A549 (cell line): ENCODE data around the gene RAB3GAP1. TPM values are rescaled to one million over a fixed set of nuclear protein-coding genes. Genes with fewer than 3 reads are reported as not detected.

Experiments
- ATAC-seq, 2 experiments: fragments of 200-7000 bp in 1 of 2; fragments of >200 bp in 1 of 2; cut with Nextera tagmentation in 1 of 2; cut with Tn5 transposase in 1 of 2; 3 replicates each; pipeline versions ENCODE4 v1.8.0 to v1.9.1; 2018 to 2020; ENCODE audit warnings: mild to moderate bottlenecking in 1 of 2, moderate library complexity in 1 of 2
- CTCF ChIA-PET: fragments of 300-600 bp; sonication (Branson Sonifier 250); formaldehyde crosslinking; extraction: SDS; loops from one replicate; lab custom pipeline; 2021; ENCODE audit warnings: antibody characterized with exemption, inconsistent platforms; lab: Yijun Ruan, JAX
- POLR2A ChIA-PET: fragments of 350-600 bp; formaldehyde crosslinking; extraction: SDS; loops from one replicate; lab custom pipeline; 2021; ENCODE audit warnings: antibody characterized with exemption, inconsistent platforms; lab: Yijun Ruan, JAX
- DNase-seq, 2 experiments: peaks; one replicate each; pipeline versions ENCODE4 v3.0.0 to v3.0.0-alpha.2; 2011 to 2016; ENCODE audit warnings: low read depth in 1 of 2, low spot score in 1 of 2
- FAIRE-seq: peaks from 2 replicates; lab custom pipeline; 2011; peaks lifted over from hg19 to GRCh38; lab: Jason Lieb, UNC
- H3K27ac ChIP-seq, 2 experiments: fragments of >200 bp; sonication (Bioruptor Twin); formaldehyde crosslinking; 3 replicates each; pipeline ENCODE4 v1.5.1; 2016 to 2017
- H3K4me1 ChIP-seq: fragments of >200 bp; sonication (Bioruptor Twin); formaldehyde crosslinking; 3 replicates; pipeline ENCODE4 v1.6.1; 2016
- H3K4me2 ChIP-seq: fragments of >200 bp; sonication (Bioruptor Twin); formaldehyde crosslinking; 3 replicates; pipeline ENCODE4 v1.6.1; 2016
- H3K4me3 ChIP-seq: fragments of >200 bp; sonication (Bioruptor Twin); formaldehyde crosslinking; 3 replicates; pipeline ENCODE4 v1.5.1; 2016
- H3K9me3 ChIP-seq: fragments of >200 bp; sonication (Bioruptor Twin); formaldehyde crosslinking; 3 replicates; pipeline ENCODE4 v1.6.1; 2016
- BCL3 ChIP-seq: fragments of >200 bp; sonication (Bioruptor Twin); formaldehyde crosslinking; IDR thresholded peaks from 3 replicates; pipeline ENCODE4 v1.6.1; 2016
- BHLHE40 ChIP-seq: IDR thresholded peaks from 2 replicates; pipeline ENCODE4 v1.6.1; 2012; ENCODE audit warnings: low read depth, low read length, inconsistent platforms
- CBX8 ChIP-seq: fragments of 200-600 bp; sonication (generic); IDR thresholded peaks from 2 replicates; pipeline ENCODE4 v1.6.1; 2016
- CEBPB ChIP-seq, 2 experiments: fragments of >200 bp in 1 of 2; sonication (Bioruptor Twin) in 1 of 2; formaldehyde crosslinking in 1 of 2; IDR thresholded peaks; 2 replicates each; pipeline ENCODE4 v1.6.1; 2012 to 2016
- EHF ChIP-seq: fragments of 250-450 bp; sonication (Bioruptor Pico); IDR thresholded peaks from 2 replicates; pipeline ENCODE4 v1.5.0; 2020; ENCODE audit warnings: mild to moderate bottlenecking
- EHMT2 ChIP-seq: fragments of 200-600 bp; sonication (generic); IDR thresholded peaks from 2 replicates; pipeline ENCODE4 v1.6.1; 2016; ENCODE audit warnings: antibody characterized with exemption, low read depth, mild to moderate bottlenecking, moderate library complexity
- EP300 ChIP-seq, 2 experiments: fragments of >200 bp; sonication (Bioruptor Twin); formaldehyde crosslinking; IDR thresholded peaks; 2 replicates in 1 of 2; 3 replicates in 1 of 2; pipeline ENCODE4 v1.6.1; 2016 to 2017
- ESRRA ChIP-seq: fragments of 150-350 bp; IDR thresholded peaks from 2 replicates; pipeline ENCODE4 v1.6.1; 2014; ENCODE audit warnings: mild to moderate bottlenecking, low read length, borderline replicate concordance
- FOSB ChIP-seq: fragments of 250-450 bp; sonication (Bioruptor Pico); IDR thresholded peaks from 2 replicates; pipeline ENCODE4 v1.5.0; 2020; ENCODE audit warnings: mild to moderate bottlenecking, moderate library complexity
- GATA3 ChIP-seq: IDR thresholded peaks from 2 replicates; pipeline ENCODE4 v1.6.1; 2012; ENCODE audit warnings: borderline replicate concordance
- HDAC2 ChIP-seq: fragments of 200-600 bp; sonication (generic); IDR thresholded peaks from 2 replicates; pipeline ENCODE4 v1.6.1; 2016
- HEYL ChIP-seq: fragments of 250-450 bp; sonication (Bioruptor Pico); IDR thresholded peaks from 2 replicates; pipeline ENCODE4 v1.8.0; 2021; ENCODE audit warnings: mild to moderate bottlenecking, moderate library complexity
- HMGXB4 ChIP-seq: fragments of 250-450 bp; sonication (Bioruptor Pico); IDR thresholded peaks from 2 replicates; pipeline ENCODE4 v1.5.0; 2021; ENCODE audit warnings: mild to moderate bottlenecking, moderate library complexity, borderline replicate concordance
- HOXA7 ChIP-seq: fragments of 250-450 bp; sonication (Bioruptor Pico); IDR thresholded peaks from 2 replicates; pipeline ENCODE4 v1.5.0; 2020; ENCODE audit warnings: mild to moderate bottlenecking, moderate library complexity
- JUN ChIP-seq, 2 experiments: fragments of >200 bp; sonication (Bioruptor Twin); formaldehyde crosslinking; IDR thresholded peaks; 2 replicates in 1 of 2; 3 replicates in 1 of 2; pipeline ENCODE4 v1.6.1; 2016 to 2017
- KDM1A ChIP-seq: fragments of 200-600 bp; sonication (generic); IDR thresholded peaks from 2 replicates; pipeline ENCODE4 v1.6.1; 2016; ENCODE audit warnings: low read depth, mild to moderate bottlenecking
- KDM5A ChIP-seq: fragments of 200-600 bp; sonication (generic); IDR thresholded peaks from 2 replicates; pipeline ENCODE4 v1.6.1; 2016; ENCODE audit warnings: antibody characterized with exemption, mild to moderate bottlenecking
- MAFK ChIP-seq: fragments of 450-650 bp; IDR thresholded peaks from 2 replicates; pipeline ENCODE4 v1.6.1; 2014; ENCODE audit not compliant: partially characterized antibody
- MAZ ChIP-seq: fragments of 150-350 bp; IDR thresholded peaks from 2 replicates; pipeline ENCODE4 v1.6.1; 2014; ENCODE audit warnings: antibody characterized with exemption, low read depth, low read length, borderline replicate concordance
- MYC ChIP-seq: IDR thresholded peaks from 2 replicates; pipeline ENCODE4 v1.6.1; 2012; ENCODE audit warnings: mild to moderate bottlenecking, inconsistent platforms, low read length, improper control_type of control experiment, borderline replicate concordance
- NPAS2 ChIP-seq: fragments of 250-450 bp; sonication (Bioruptor Pico); IDR thresholded peaks from 2 replicates; pipeline ENCODE4 v1.8.0; 2022; ENCODE audit warnings: mild to moderate bottlenecking, moderate library complexity, borderline replicate concordance
- PBX3 ChIP-seq: IDR thresholded peaks from 2 replicates; pipeline ENCODE4 v1.6.1; 2012
- PHF8 ChIP-seq: fragments of 200-600 bp; sonication (generic); IDR thresholded peaks from 2 replicates; pipeline ENCODE4 v1.6.1; 2016; ENCODE audit warnings: low read depth, mild to moderate bottlenecking, antibody characterized with exemption, moderate library complexity, borderline replicate concordance
- POLR2A ChIP-seq: IDR thresholded peaks from 2 replicates; pipeline ENCODE4 v1.6.1; 2012; ENCODE audit warnings: mild to moderate bottlenecking, low read length
- POLR2AphosphoS2 ChIP-seq: conservative IDR thresholded peaks from 2 replicates; pipeline ENCODE4 v1.6.1; 2012; ENCODE audit warnings: low read length, improper control_type of control experiment, inconsistent platforms
- RARB ChIP-seq: fragments of 250-450 bp; sonication (Bioruptor Pico); IDR thresholded peaks from 2 replicates; pipeline ENCODE4 v1.8.0; 2021; ENCODE audit warnings: mild to moderate bottlenecking, moderate library complexity
- RCOR1 ChIP-seq: fragments of 150-350 bp; IDR thresholded peaks from 2 replicates; pipeline ENCODE4 v1.6.1; 2014; ENCODE audit warnings: antibody characterized with exemption, low read length, low read depth
- RNF2 ChIP-seq: fragments of 200-600 bp; sonication (generic); IDR thresholded peaks from 2 replicates; pipeline ENCODE4 v1.6.1; 2016; ENCODE audit warnings: low read depth, mild to moderate bottlenecking, antibody characterized with exemption, moderate library complexity, borderline replicate concordance
- SMC3 ChIP-seq: fragments of >200 bp; sonication (Bioruptor Twin); formaldehyde crosslinking; IDR thresholded peaks from 3 replicates; pipeline ENCODE4 v1.6.1; 2018; ENCODE audit warnings: inconsistent platforms
- SREBF2 ChIP-seq: fragments of 450-650 bp; IDR thresholded peaks from 2 replicates; pipeline ENCODE4 v1.6.1; 2014; ENCODE audit warnings: mild to moderate bottlenecking, moderate library complexity
- TFCP2L1 ChIP-seq: fragments of 250-450 bp; sonication (Bioruptor Pico); IDR thresholded peaks from 2 replicates; pipeline ENCODE4 v1.5.0; 2021; ENCODE audit warnings: mild to moderate bottlenecking
- TP53 ChIP-seq: fragments of 250-450 bp; sonication (Bioruptor Pico); IDR thresholded peaks from 2 replicates; pipeline ENCODE4 v1.5.0; 2021; ENCODE audit warnings: mild to moderate bottlenecking, moderate library complexity
- ZC3H11A ChIP-seq: fragments of 450-650 bp; IDR thresholded peaks from 2 replicates; pipeline ENCODE4 v1.6.1; 2014; ENCODE audit warnings: antibody characterized with exemption, mild to moderate bottlenecking
- WGBS: methylation state at CpG from one replicate; pipeline ENCODE4 v1.1.6; 2017; ENCODE audit errors: missing lambda C conversion rate; 5-methylcytosine and 5-hydroxymethylcytosine counted together
- polyA minus RNA-seq: library from RNA; depleted of rRNA, polyadenylated mRNA; stranded (reverse); fragments of >200 nt; gene quantifications from 2 replicates; pipeline ENCODE4 v1.2.3, GENCODE V29; 2011; rRNA and poly(A)+ RNA removed
- polyA plus RNA-seq, 4 experiments: library from polyadenylated mRNA; depleted of rRNA in 3 of 4; stranded (reverse); fragments of >200 nt; fragmentation: RNase III in 1 of 4; extraction: RNeasy Plus Mini Kit Qiagen cat#74134 plus additional on column Dnase treatment in 1 of 4; gene quantifications; 2 replicates in 3 of 4; 3 replicates in 1 of 4; pipeline ENCODE4 v1.2.3, GENCODE V29; 2011 to 2017
- TF ChIP-seq, protein P1 (sequence below): fragments of 250-450 bp; sonication (Bioruptor Pico); IDR thresholded peaks from 2 replicates; pipeline ENCODE4 v1.5.0; 2020; ENCODE audit warnings: low read depth, mild to moderate bottlenecking, moderate library complexity
- TF ChIP-seq, protein P2 (sequence below): IDR thresholded peaks from 2 replicates; pipeline ENCODE4 v1.6.1; 2012; ENCODE audit warnings: low read depth, borderline replicate concordance
- TF ChIP-seq, protein P3 (sequence below): IDR thresholded peaks from 2 replicates; pipeline ENCODE4 v1.6.1; 2012

Gene RAB3GAP1
- polyA plus RNA-seq (2011; rRNA removed) (40.8 and 44.6 TPM in 2 replicates), polyA plus RNA-seq (2017; fragmentation: RNase III; extraction: RNeasy Plus Mini Kit Qiagen cat#74134 plus additional on column Dnase treatment) (29.7 to 31.3 TPM (median 30.1 TPM) in 3 replicates), polyA minus RNA-seq (24.5 and 30.8 TPM in 2 replicates)
- polyA plus RNA-seq (2012; cell fraction: cytosol; rRNA removed), result 9.0 and 9.5 TPM in 2 replicates
- polyA plus RNA-seq (2012; cell fraction: nucleus; rRNA removed), result 12.2 and 25.3 TPM in 2 replicates

DNA sequence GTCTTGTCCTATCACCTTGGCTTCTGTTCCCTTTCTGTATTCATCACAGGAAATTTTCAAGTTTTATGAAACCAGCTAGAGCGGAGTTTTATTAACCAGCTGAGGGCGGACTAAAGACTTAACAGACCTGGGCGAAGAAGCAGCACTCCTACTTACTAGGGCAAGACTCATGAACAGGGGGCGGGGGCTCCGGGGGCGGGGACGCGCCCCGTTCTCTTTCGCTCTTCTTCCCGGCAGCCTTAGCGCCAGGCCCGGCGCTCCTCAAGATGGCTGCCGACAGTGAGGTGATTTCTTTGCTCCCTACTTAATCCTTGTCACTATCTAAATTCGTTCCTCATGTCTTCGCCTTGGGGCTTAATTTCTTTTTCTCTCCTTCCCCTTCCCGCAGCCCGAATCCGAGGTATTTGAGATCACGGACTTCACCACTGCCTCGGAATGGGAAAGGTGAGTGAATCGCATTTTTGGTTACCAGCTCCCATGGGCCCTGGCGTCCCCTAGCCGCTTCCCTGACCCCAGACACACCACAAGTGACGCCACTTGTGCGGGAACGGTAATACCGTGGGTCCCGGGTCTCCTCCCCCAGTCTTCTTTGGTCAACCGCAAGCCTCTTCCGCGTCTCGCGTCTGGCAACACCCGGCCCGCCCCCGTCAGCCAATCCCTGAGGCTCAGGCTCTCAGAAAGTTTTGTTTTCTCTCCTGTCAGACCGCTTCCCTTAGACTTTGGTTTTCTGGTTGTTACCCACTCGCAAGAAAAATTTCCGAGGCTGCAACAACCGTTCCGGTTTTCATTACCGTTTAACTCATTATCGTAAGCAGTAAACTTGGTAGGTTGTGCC lies at the start of gene RAB3GAP1:
Gene RAB3GAP1 (plus strand): TSS at position 251 of the 835 bp plus-strand sequence. CDS start 16 bp downstream, at position 267.
- Histone ChIP-seq H3K4me3 (peak within 1 kb of the TSS; percentile 86), H3K4me1 (peaks cover 36% of the 10 kb centered on the region), H3K27ac (peak within 1 kb of the TSS; percentile 96), H3K4me2 (peak within 1 kb of the TSS; percentile 89), H3K9me3 (no peaks in the 10 kb centered on the region)
- ChIA-PET POLR2A (interaction anchor here (0.6 kb wide), 2 partner anchors 745 to 1853 kb away, joined by 4 to 5 read pairs; no protein-coding TSS in a partner anchor), CTCF (interaction anchor here (1.1 to 1.3 kb wide), 2 partner anchors 13 to 21 kb away, joined by 4 read pairs; no protein-coding TSS in a partner anchor)
- ATAC-seq (peak; percentile 97 to 98), FAIRE-seq (no peak), DNase-seq (peak; percentile 81 to 84)
- 1% methylated on average over 45 of the region's 45 CpGs for WGBS
- TF ChIP-seq CBX8 (no peak), SMC3 (no peak), HDAC2 (no peak), CEBPB (IDR thresholded peaks at IDR 0.05) (no peak), HEYL (CRISPR knock-in tag) (no peak), ZC3H11A (no peak), TP53 (0 out of 2 replicates have a peak, but pooled peaks have one; percentile 36), RNF2 (no peak), KDM1A (no peak), TFCP2L1 (no peak), POLR2A (peak; percentile 87), POLR2AphosphoS2 (no peak), GATA3 (no peak), ESRRA (no peak), PHF8 (peak; percentile 97), FOSB (CRISPR knock-in tag) (no peak), EHF (CRISPR knock-in tag) (no peak), HMGXB4 (no peak), RCOR1 (no peak), BCL3 (peak; percentile 82; the same call in 1 of the 3 replicates), EHMT2 (no peak), NPAS2 (no peak), RARB (CRISPR knock-in tag) (no peak), MAZ (no peak), MYC (no peak), JUN (IDR thresholded peaks at IDR 0.05) (peak; percentile 67 to 81; a peak in 3 of 5 replicates), EP300 (IDR thresholded peaks at IDR 0.05) (no peak), HOXA7 (CRISPR knock-in tag) (no peak), PBX3 (peak; percentile 24; the same call in 1 of the 2 replicates), SREBF2 (no peak), MAFK (no peak), KDM5A (peak; percentile 88), BHLHE40 (no peak)
- TF ChIP-seq, protein P1, sequence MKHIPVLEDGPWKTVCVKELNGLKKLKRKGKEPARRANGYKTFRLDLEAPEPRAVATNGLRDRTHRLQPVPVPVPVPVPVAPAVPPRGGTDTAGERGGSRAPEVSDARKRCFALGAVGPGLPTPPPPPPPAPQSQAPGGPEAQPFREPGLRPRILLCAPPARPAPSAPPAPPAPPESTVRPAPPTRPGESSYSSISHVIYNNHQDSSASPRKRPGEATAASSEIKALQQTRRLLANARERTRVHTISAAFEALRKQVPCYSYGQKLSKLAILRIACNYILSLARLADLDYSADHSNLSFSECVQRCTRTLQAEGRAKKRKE (CRISPR knock-in tag), result no peak
- TF ChIP-seq, protein P2, sequence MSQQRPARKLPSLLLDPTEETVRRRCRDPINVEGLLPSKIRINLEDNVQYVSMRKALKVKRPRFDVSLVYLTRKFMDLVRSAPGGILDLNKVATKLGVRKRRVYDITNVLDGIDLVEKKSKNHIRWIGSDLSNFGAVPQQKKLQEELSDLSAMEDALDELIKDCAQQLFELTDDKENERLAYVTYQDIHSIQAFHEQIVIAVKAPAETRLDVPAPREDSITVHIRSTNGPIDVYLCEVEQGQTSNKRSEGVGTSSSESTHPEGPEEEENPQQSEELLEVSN, result no peak
- TF ChIP-seq, protein P3, sequence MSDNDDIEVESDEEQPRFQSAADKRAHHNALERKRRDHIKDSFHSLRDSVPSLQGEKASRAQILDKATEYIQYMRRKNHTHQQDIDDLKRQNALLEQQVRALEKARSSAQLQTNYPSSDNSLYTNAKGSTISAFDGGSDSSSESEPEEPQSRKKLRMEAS, result no peak
